ENCODE measurements around the gene ABCD1. TPM values are rescaled to one million over a fixed set of nuclear protein-coding genes. Genes with fewer than 3 reads are reported as not detected.

ABCD1 gene
- total and polyA plus RNA-seq, 10 of the 15 experiments (the other 5 are each of a cell fraction or from before 2014, with no cell fraction given): 0.13 to 6.5 (median 1.4) TPM

- TF ChIP-seq EGR1 (IDR thresholded peaks at IDR 0.05; ENCODE audit: borderline replicate concordance in 1 of 2, low read depth in 2 of 2, low read length in 2 of 2): no peak
- TF ChIP-seq PAX8 (IDR thresholded peaks at IDR 0.05): no peak
These were observed 15.3 kb downstream of the ABCD1 start (continued) for GRCh38 chrX:153739754-153740486.

DNA sequence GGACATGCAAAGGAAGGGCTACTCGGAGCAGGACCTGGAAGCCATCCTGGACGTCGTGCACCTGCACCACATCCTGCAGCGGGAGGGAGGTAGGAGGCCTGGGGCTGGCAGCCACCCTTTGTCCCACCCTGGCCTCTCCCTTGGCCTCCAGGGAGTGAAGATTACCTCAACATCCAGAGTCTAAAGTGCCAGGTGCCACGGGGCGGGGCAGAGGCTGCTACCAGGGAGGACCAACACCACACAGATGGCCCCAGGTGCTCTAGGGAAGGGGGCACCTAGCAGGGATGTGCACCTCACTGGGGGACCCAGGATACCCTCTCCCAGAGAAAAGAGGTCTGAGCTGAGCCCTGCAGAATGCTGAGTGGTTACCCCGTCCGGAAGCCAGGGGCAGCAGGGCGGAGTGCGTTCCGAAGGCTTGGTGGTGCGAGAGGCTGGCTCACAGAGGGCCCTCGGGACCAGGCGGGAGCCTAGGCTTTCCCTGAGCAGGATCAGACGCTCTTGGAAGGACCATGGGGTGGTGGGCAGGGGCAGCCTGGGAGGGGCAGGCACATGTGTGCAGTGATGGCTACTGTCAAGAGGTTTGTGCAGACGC is 16.1 kb downstream of the ABCD1 start:
- FAIRE-seq (no peak), ATAC-seq (no peak), DNase-seq (ENCODE audit: low read depth, low spot score) (no peak)
- no peak overlapping the region for H3K27ac ChIP-seq (ENCODE audit: control insufficient read depth, insufficient read depth)
- no peaks in the 10 kb centered on the region; a peak in 1 of 4 replicates for H3K27me3 ChIP-seq (replicated peaks in 1 of 2; ENCODE audit: control insufficient read depth in 2 of 2, insufficient read depth in 2 of 2, low read length in 1 of 2)
- no peaks in the 10 kb centered on the region for H3K79me2 ChIP-seq (ENCODE audit: control insufficient read depth, insufficient read depth, low read length)
- no peaks in the 10 kb centered on the region for H3K36me3 ChIP-seq (ENCODE audit: control insufficient read depth in 2 of 2, insufficient read depth in 2 of 2, low read length in 1 of 2)
- no peaks in the 10 kb centered on the region; the same call in 2 of the 3 replicates for H3K9me3 ChIP-seq (replicated peaks; ENCODE audit: control insufficient read depth, insufficient read depth, low read length)
- H3K4me2 ChIP-seq (ENCODE audit: control insufficient read depth, insufficient read depth): no peak overlapping the region
- no TSS peak for BruUV-seq (replicated peaks)
- no peak overlapping the region for H3K9ac ChIP-seq (ENCODE audit: control insufficient read depth, insufficient read depth, low read length)
- ChIA-PET SMC1A (ENCODE audit: uncharacterized antibody, unreplicated experiment) (no interaction called here), RAD21 (ENCODE audit: unreplicated experiment) (no interaction called here), CTCF (no interaction called here), POLR2A (no interaction called here)
- no peaks in the 10 kb centered on the region for H3K4me1 ChIP-seq (ENCODE audit: control insufficient read depth, insufficient read depth, low read length)
- intact Hi-C loops (cut with micrococcal nuclease; ENCODE audit: unreplicated experiment) (no loop called here), in situ Hi-C loops (cut with MboI) (no loop called here)
- 60% methylated on average over 16 of the region's 16 CpGs for WGBS (ENCODE audit: insufficient coverage, insufficient replicate concordance, low lambda C conversion rate, missing lambda C conversion rate)
- no peak overlapping the region for H3K4me3 ChIP-seq
- TF ChIP-seq ZNF217 (IDR thresholded peaks at IDR 0.05) (no peak), HCFC1 (IDR thresholded peaks at IDR 0.05; ENCODE audit: low read length) (no peak), EGR1 (IDR thresholded peaks at IDR 0.05; ENCODE audit: borderline replicate concordance in 1 of 2, low read depth in 2 of 2, low read length in 2 of 2) (no peak), DPF2 (IDR thresholded peaks at IDR 0.05) (no peak), POLR2AphosphoS5 (IDR thresholded peaks at IDR 0.05; ENCODE audit: low read length) (no peak), JUND (IDR thresholded peaks at IDR 0.05; ENCODE audit: low read depth, low read length) (no peak)
- TF ChIP-seq, protein P1, sequence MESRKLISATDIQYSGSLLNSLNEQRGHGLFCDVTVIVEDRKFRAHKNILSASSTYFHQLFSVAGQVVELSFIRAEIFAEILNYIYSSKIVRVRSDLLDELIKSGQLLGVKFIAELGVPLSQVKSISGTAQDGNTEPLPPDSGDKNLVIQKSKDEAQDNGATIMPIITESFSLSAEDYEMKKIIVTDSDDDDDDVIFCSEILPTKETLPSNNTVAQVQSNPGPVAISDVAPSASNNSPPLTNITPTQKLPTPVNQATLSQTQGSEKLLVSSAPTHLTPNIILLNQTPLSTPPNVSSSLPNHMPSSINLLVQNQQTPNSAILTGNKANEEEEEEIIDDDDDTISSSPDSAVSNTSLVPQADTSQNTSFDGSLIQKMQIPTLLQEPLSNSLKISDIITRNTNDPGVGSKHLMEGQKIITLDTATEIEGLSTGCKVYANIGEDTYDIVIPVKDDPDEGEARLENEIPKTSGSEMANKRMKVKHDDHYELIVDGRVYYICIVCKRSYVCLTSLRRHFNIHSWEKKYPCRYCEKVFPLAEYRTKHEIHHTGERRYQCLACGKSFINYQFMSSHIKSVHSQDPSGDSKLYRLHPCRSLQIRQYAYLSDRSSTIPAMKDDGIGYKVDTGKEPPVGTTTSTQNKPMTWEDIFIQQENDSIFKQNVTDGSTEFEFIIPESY (IDR thresholded peaks at IDR 0.05): no peak
- H4K20me1 ChIP-seq (ENCODE audit: control insufficient read depth, insufficient read depth): no peaks in the 10 kb centered on the region
- no peak overlapping the region for H2AFZ ChIP-seq (ENCODE audit: control insufficient read depth, low read depth, low read length)
